ENCODE measurements around the gene CEP68. TPM values are rescaled to one million over a fixed set of nuclear protein-coding genes. Genes with fewer than 3 reads are reported as not detected.
A peak's percentile ranks its signal among the peaks of the same experiment; 100 is the strongest.

Gene CEP68
- total and polyA plus RNA-seq, 7 experiments from 2014 or later, result 8.5 to 52.0 (median 25.6) TPM

- H3K27ac ChIP-seq (ENCODE audit: low read depth, low read length), result no peak overlapping the region
- no peaks in the 10 kb centered on the region for H3K27me3 ChIP-seq (ENCODE audit: control insufficient read depth in 2 of 2, insufficient read depth in 2 of 2, low read length in 2 of 2)
- no peaks in the 10 kb centered on the region for H3K9me3 ChIP-seq (ENCODE audit: control insufficient read depth in 2 of 3, low read length in 3 of 3)
- H3K4me3 ChIP-seq (ENCODE audit: low read length), result no peak overlapping the region
- Mint-ChIP-seq H3K36me3 (peaks cover 0 to 19% (median 9%) of the 10 kb centered on the region in 5 donors), H3K4me1 (peaks cover 29 to 74% (median 53%) of the 10 kb centered on the region in 7 donors), H3K4me3 (no peak overlapping the region), H3K27me3 (no peaks in the 10 kb centered on the region), H3K9me3 (no peaks in the 10 kb centered on the region), H3K27ac (no peak overlapping the region)
- peaks cover 9 to 14% of the 10 kb centered on the region in 2 donors for H3K4me1 ChIP-seq (ENCODE audit: control insufficient read depth in 2 of 2, insufficient read depth in 2 of 2, low read length in 2 of 2)
- CTCF ChIA-PET, result interaction anchor here (1.4 kb wide), 1 partner anchor 13 kb away, joined by 5 read pairs; no protein-coding TSS in a partner anchor
- DNase-seq, result no peak
- intact Hi-C loops (cut with micrococcal nuclease), result no loop called here
- peaks cover 0 to 10% (median 0%) of the 10 kb centered on the region in 3 experiments for H3K36me3 ChIP-seq (ENCODE audit: control insufficient read depth in 2 of 3, insufficient read depth in 3 of 3, low read length in 3 of 3)
- ATAC-seq, result no peak
- POLR2A ChIA-PET, result no interaction called here
Observed at GRCh38 chr2:65112633-65113032, 56.4 kb downstream of the CEP68 start.

- Mint-ChIP-seq H3K36me3 (peaks cover 0 to 19% (median 9%) of the 10 kb centered on the region in 5 donors), H3K9me3 (no peaks in the 10 kb centered on the region), H3K27ac (no peak overlapping the region), H3K4me1 (peaks cover 31 to 77% (median 59%) of the 10 kb centered on the region in 7 donors), H3K4me3 (no peak overlapping the region), H3K27me3 (no peaks in the 10 kb centered on the region)
- H3K4me1 ChIP-seq (ENCODE audit: control insufficient read depth in 2 of 2, insufficient read depth in 2 of 2, low read length in 2 of 2), result peaks cover 14 to 18% of the 10 kb centered on the region in 2 donors
- no peaks in the 10 kb centered on the region for H3K27me3 ChIP-seq (ENCODE audit: control insufficient read depth in 2 of 2, insufficient read depth in 2 of 2, low read length in 2 of 2)
- no peaks in the 10 kb centered on the region for H3K9me3 ChIP-seq (ENCODE audit: control insufficient read depth in 2 of 3, low read length in 3 of 3)
- no peak for ATAC-seq
- CTCF ChIA-PET, result interaction anchor here (1.4 kb wide), 1 partner anchor 12 kb away, joined by 5 read pairs; no protein-coding TSS in a partner anchor
- H3K27ac ChIP-seq (ENCODE audit: low read depth, low read length), result no peak overlapping the region
- peaks cover 0 to 6% (median 0%) of the 10 kb centered on the region in 3 experiments for H3K36me3 ChIP-seq (ENCODE audit: control insufficient read depth in 2 of 3, insufficient read depth in 3 of 3, low read length in 3 of 3)
- no peak overlapping the region for H3K4me3 ChIP-seq (ENCODE audit: low read length)
- intact Hi-C loops (cut with micrococcal nuclease), result no loop called here
- DNase-seq, result no peak
- POLR2A ChIA-PET, result interaction anchor here (1.3 to 2.2 kb wide), 2 partner anchors 16 to 58 kb away, joined by 3 to 9 read pairs; partner anchors contain the start of gene RAB1A
Observed at GRCh38 chr2:65113229-65113628, 57.0 kb downstream of the CEP68 start.

GRCh38 chr2:65113816-65114215, 57.6 kb downstream of the CEP68 start:
- Mint-ChIP-seq H3K27ac (peak overlapping the region in 2 of 9 donors; percentile 12 to 39), H3K36me3 (peaks cover 0 to 19% (median 9%) of the 10 kb centered on the region in 5 donors), H3K4me1 (peaks cover 31 to 81% (median 60%) of the 10 kb centered on the region in 7 donors), H3K27me3 (no peaks in the 10 kb centered on the region), H3K4me3 (peak overlapping the region in 2 of 10 donors; percentile 38 to 40), H3K9me3 (no peaks in the 10 kb centered on the region)
- Histone ChIP-seq H3K27me3 (ENCODE audit: control insufficient read depth in 2 of 2, insufficient read depth in 2 of 2, low read length in 2 of 2) (no peaks in the 10 kb centered on the region), H3K4me3 (ENCODE audit: low read length) (no peak overlapping the region), H3K27ac (ENCODE audit: low read depth, low read length) (no peak overlapping the region), H3K36me3 (ENCODE audit: control insufficient read depth in 2 of 3, insufficient read depth in 3 of 3, low read length in 3 of 3) (peaks cover 0 to 6% (median 0%) of the 10 kb centered on the region in 3 experiments), H3K4me1 (ENCODE audit: control insufficient read depth in 2 of 2, insufficient read depth in 2 of 2, low read length in 2 of 2) (peaks cover 14 to 18% of the 10 kb centered on the region in 2 donors), H3K9me3 (ENCODE audit: control insufficient read depth in 2 of 3, low read length in 3 of 3) (no peaks in the 10 kb centered on the region)
- DNase-seq (no peak), ATAC-seq (no peak)
- ChIA-PET CTCF (interaction anchor here (1.4 kb wide), 1 partner anchor 12 kb away, joined by 5 read pairs; no protein-coding TSS in a partner anchor), POLR2A (interaction anchor here (1.3 to 2.2 kb wide), 2 partner anchors 16 to 58 kb away, joined by 3 to 9 read pairs; partner anchors contain the start of gene RAB1A)
- intact Hi-C loops (cut with micrococcal nuclease), result no loop called here

GRCh38 chr2:65114921-65115320, 58.7 kb downstream of the CEP68 start:
- intact Hi-C loops (cut with micrococcal nuclease), result no loop called here
- peak overlapping the region in 7 of 10 donors; percentile 20 to 51 (median 29) for H3K4me3 Mint-ChIP-seq
- H3K36me3 Mint-ChIP-seq, result peaks cover 0 to 16% (median 6%) of the 10 kb centered on the region in 5 donors
- no peaks in the 10 kb centered on the region for H3K27me3 ChIP-seq (ENCODE audit: control insufficient read depth in 2 of 2, insufficient read depth in 2 of 2, low read length in 2 of 2)
- no peak overlapping the region for H3K27ac ChIP-seq (ENCODE audit: low read depth, low read length)
- H3K27ac Mint-ChIP-seq, result peak overlapping the region in 1 of 9 donors; percentile 35
- no peaks in the 10 kb centered on the region for H3K27me3 Mint-ChIP-seq
- ChIA-PET CTCF (no interaction called here), POLR2A (interaction anchor here (2.2 kb wide), 1 partner anchor 15 kb away, joined by 9 read pairs; the partner anchor contains the start of gene RAB1A)
- H3K4me1 Mint-ChIP-seq, result peaks cover 32 to 83% (median 59%) of the 10 kb centered on the region in 7 donors
- DNase-seq (no peak), ATAC-seq (no peak)
- H3K9me3 ChIP-seq (ENCODE audit: control insufficient read depth in 2 of 3, low read length in 3 of 3), result no peaks in the 10 kb centered on the region
- no peak overlapping the region for H3K4me3 ChIP-seq (ENCODE audit: low read length)
- peaks cover 14 to 18% of the 10 kb centered on the region in 2 donors for H3K4me1 ChIP-seq (ENCODE audit: control insufficient read depth in 2 of 2, insufficient read depth in 2 of 2, low read length in 2 of 2)
- peaks cover 0 to 6% (median 0%) of the 10 kb centered on the region in 3 experiments for H3K36me3 ChIP-seq (ENCODE audit: control insufficient read depth in 2 of 3, insufficient read depth in 3 of 3, low read length in 3 of 3)
- H3K9me3 Mint-ChIP-seq, result no peaks in the 10 kb centered on the region

- ATAC-seq (no peak), DNase-seq (no peak)
- peak overlapping the region in 6 of 10 donors; percentile 5 to 57 (median 45) for H3K4me3 Mint-ChIP-seq
- peaks cover 43 to 84% (median 65%) of the 10 kb centered on the region in 7 donors for H3K4me1 Mint-ChIP-seq
- H3K9me3 Mint-ChIP-seq, result no peaks in the 10 kb centered on the region
- peaks cover 0 to 12% (median 5%) of the 10 kb centered on the region in 5 donors for H3K36me3 Mint-ChIP-seq
- ChIA-PET POLR2A (interaction anchor here (1.3 kb wide), 1 partner anchor 14 kb away, joined by 3 read pairs; no protein-coding TSS in a partner anchor), CTCF (no interaction called here)
- no peaks in the 10 kb centered on the region for H3K27me3 Mint-ChIP-seq
- intact Hi-C loops (cut with micrococcal nuclease), result no loop called here
- Histone ChIP-seq H3K36me3 (ENCODE audit: control insufficient read depth in 2 of 3, insufficient read depth in 3 of 3, low read length in 3 of 3) (no peaks in the 10 kb centered on the region), H3K4me3 (ENCODE audit: low read length) (no peak overlapping the region), H3K27ac (ENCODE audit: low read depth, low read length) (no peak overlapping the region), H3K9me3 (ENCODE audit: control insufficient read depth in 2 of 3, low read length in 3 of 3) (no peaks in the 10 kb centered on the region), H3K27me3 (ENCODE audit: control insufficient read depth in 2 of 2, insufficient read depth in 2 of 2, low read length in 2 of 2) (no peaks in the 10 kb centered on the region), H3K4me1 (ENCODE audit: control insufficient read depth in 2 of 2, insufficient read depth in 2 of 2, low read length in 2 of 2) (peaks cover 23 to 25% of the 10 kb centered on the region in 2 donors)
- H3K27ac Mint-ChIP-seq, result peak overlapping the region in 2 of 9 donors; percentile 10 to 25
Observed at GRCh38 chr2:65116645-65117044, 60.4 kb downstream of the CEP68 start.

GRCh38 chr2:65120990-65121693, 64.9 kb downstream of the CEP68 start:
- ATAC-seq, result peak; percentile 22
- H3K27ac ChIP-seq (ENCODE audit: low read depth, low read length), result no peak overlapping the region
- peak overlapping the region in 2 of 9 donors; percentile 11 to 72 for H3K27ac Mint-ChIP-seq
- no peaks in the 10 kb centered on the region for H3K27me3 Mint-ChIP-seq
- peaks cover 40 to 87% (median 72%) of the 10 kb centered on the region in 7 donors for H3K4me1 Mint-ChIP-seq
- CTCF ChIA-PET, result interaction anchor here (0.7 to 0.9 kb wide), 2 partner anchors 58 to 591 kb away, joined by 3 to 5 read pairs; no protein-coding TSS in a partner anchor
- H3K4me1 ChIP-seq (ENCODE audit: control insufficient read depth in 2 of 2, insufficient read depth in 2 of 2, low read length in 2 of 2), result peaks cover 25 to 30% of the 10 kb centered on the region in 2 donors
- DNase-seq, result no peak
- peak overlapping the region in 9 of 10 donors; percentile 22 to 70 (median 53) for H3K4me3 Mint-ChIP-seq
- intact Hi-C loops (cut with micrococcal nuclease), result no loop called here
- no peaks in the 10 kb centered on the region for H3K9me3 Mint-ChIP-seq
- POLR2A ChIA-PET, result interaction anchor here (0.6 kb wide), 1 partner anchor 980 kb away, joined by 3 read pairs; no protein-coding TSS in a partner anchor
- H3K9me3 ChIP-seq (ENCODE audit: control insufficient read depth in 2 of 3, low read length in 3 of 3), result no peaks in the 10 kb centered on the region
- H3K27me3 ChIP-seq (ENCODE audit: control insufficient read depth in 2 of 2, insufficient read depth in 2 of 2, low read length in 2 of 2), result no peaks in the 10 kb centered on the region
- H3K36me3 Mint-ChIP-seq, result peaks cover 0 to 6% (median 0%) of the 10 kb centered on the region in 5 donors
- no peaks in the 10 kb centered on the region for H3K36me3 ChIP-seq (ENCODE audit: control insufficient read depth in 2 of 3, insufficient read depth in 3 of 3, low read length in 3 of 3)
- no peak overlapping the region for H3K4me3 ChIP-seq (ENCODE audit: low read length)
